ENCODE measurements around the gene ANKRD12.
A peak's percentile ranks its signal among the peaks of the same experiment; 100 is the strongest.
"Not testable (repeated sequence)": the region's sequence is repeated elsewhere in the genome, so short reads cannot be mapped to it uniquely, and the experiment has no call there.

The ANKRD12 gene

GRCh38 chr18:9136315-9137155 lies at the start of gene ANKRD12:
Gene ANKRD12, plus strand, starts transcription at chr18:9136781. Its CDS starts 45,652 bp downstream, at chr18:9182433.
- Histone ChIP-seq H4K20me1 (ENCODE audit: insufficient read depth, low read length) (peaks cover 15% of the 10 kb centered on the region), H3K27ac (ENCODE audit: low read length) (peak within 1 kb of the TSS; percentile 96), H3K9ac (ENCODE audit: low read length) (peak within 1 kb of the TSS; percentile 99), H3K4me2 (ENCODE audit: low read length) (peak within 1 kb of the TSS; percentile 96), H3K9me3 (ENCODE audit: insufficient read depth, low read length) (no peaks in the 10 kb centered on the region), H3K27me3 (ENCODE audit: low read depth, low read length) (no peaks in the 10 kb centered on the region), H3K4me1 (ENCODE audit: low read length) (peaks cover 41% of the 10 kb centered on the region), H3K4me3 (ENCODE audit: low read length) (peak within 1 kb of the TSS; percentile 86), H3K36me3 (replicated peaks; ENCODE audit: low read depth, low read length) (peaks cover 35% of the 10 kb centered on the region), H3K79me2 (ENCODE audit: low read length) (peaks cover 90% of the 10 kb centered on the region), H2AFZ (ENCODE audit: low read depth, low read length) (no peak within 1 kb of the TSS)
- TF ChIP-seq CTCF (IDR thresholded peaks at IDR 0.05; ENCODE audit: low read depth, low read length) (no peak), EZH2phosphoT487 (IDR thresholded peaks at IDR 0.05; ENCODE audit: low read depth) (no peak)

DNA sequence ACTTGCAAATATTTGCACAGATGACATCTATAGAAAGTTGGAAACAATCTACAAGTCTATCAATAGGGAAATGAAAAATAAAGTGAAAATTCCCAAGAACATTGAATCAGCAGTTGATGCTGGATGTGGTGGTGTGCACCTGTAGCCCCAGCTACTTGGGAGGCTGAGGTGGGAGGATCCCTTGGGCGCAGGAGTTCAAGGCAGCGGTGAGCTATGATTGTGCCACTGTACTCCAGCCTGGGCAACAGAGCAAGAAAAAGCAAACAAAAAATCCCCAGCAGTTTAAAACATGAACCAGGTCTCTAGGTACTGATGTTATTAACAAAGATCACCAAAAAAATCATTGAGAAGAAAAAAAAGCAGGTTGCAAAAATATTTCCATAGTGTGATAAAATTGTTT lies 49.4 kb upstream of the ANKRD12 start:
- Histone ChIP-seq H2AFZ (ENCODE audit: low read depth, low read length) (no peak overlapping the region), H4K20me1 (ENCODE audit: insufficient read depth, low read length) (no peaks in the 10 kb centered on the region), H3K79me2 (ENCODE audit: low read length) (no peaks in the 10 kb centered on the region), H3K27ac (ENCODE audit: low read length) (no peak overlapping the region), H3K4me1 (ENCODE audit: low read length) (peaks cover 19% of the 10 kb centered on the region), H3K27me3 (ENCODE audit: low read depth, low read length) (no peaks in the 10 kb centered on the region), H3K4me3 (ENCODE audit: low read length) (no peak overlapping the region), H3K36me3 (replicated peaks; ENCODE audit: low read depth, low read length) (no peaks in the 10 kb centered on the region), H3K4me2 (ENCODE audit: low read length) (no peak overlapping the region), H3K9me3 (ENCODE audit: insufficient read depth, low read length) (peaks cover 4% of the 10 kb centered on the region; the same call in 1 of the 2 replicates), H3K9ac (ENCODE audit: low read length) (no peak overlapping the region)
- TF ChIP-seq CTCF (IDR thresholded peaks at IDR 0.05; ENCODE audit: low read depth, low read length) (no peak), EZH2phosphoT487 (IDR thresholded peaks at IDR 0.05; ENCODE audit: low read depth) (no peak)

- no peaks in the 10 kb centered on the region for H3K36me3 ChIP-seq (replicated peaks; ENCODE audit: low read depth, low read length)
- H3K79me2 ChIP-seq (ENCODE audit: low read length): no peaks in the 10 kb centered on the region
- no peaks in the 10 kb centered on the region for H4K20me1 ChIP-seq (ENCODE audit: insufficient read depth, low read length)
- H3K4me3 ChIP-seq (ENCODE audit: low read length): no peak overlapping the region
- H3K27me3 ChIP-seq (ENCODE audit: low read depth, low read length): no peaks in the 10 kb centered on the region
- no peak overlapping the region for H3K4me2 ChIP-seq (ENCODE audit: low read length)
- no peak overlapping the region for H3K27ac ChIP-seq (ENCODE audit: low read length)
- peaks cover 8% of the 10 kb centered on the region for H3K4me1 ChIP-seq (ENCODE audit: low read length)
- H3K9ac ChIP-seq (ENCODE audit: low read length): no peak overlapping the region
- TF ChIP-seq EZH2phosphoT487 (IDR thresholded peaks at IDR 0.05; ENCODE audit: low read depth): no peak
- no peak overlapping the region for H2AFZ ChIP-seq (ENCODE audit: low read depth, low read length)
- H3K9me3 ChIP-seq (ENCODE audit: insufficient read depth, low read length): peaks cover 4% of the 10 kb centered on the region; the same call in 1 of the 2 replicates
Observed at GRCh38 chr18:9088252-9088651, 48.3 kb upstream of the ANKRD12 start.

- not testable (repeated sequence) for H3K9ac ChIP-seq (ENCODE audit: low read length); H3K36me3 ChIP-seq (replicated peaks; ENCODE audit: low read depth, low read length); H3K27ac ChIP-seq (ENCODE audit: low read length); H2AFZ ChIP-seq (ENCODE audit: low read depth, low read length); H3K9me3 ChIP-seq (ENCODE audit: insufficient read depth, low read length); H3K27me3 ChIP-seq (ENCODE audit: low read depth, low read length); H3K4me3 ChIP-seq (ENCODE audit: low read length); H3K79me2 ChIP-seq (ENCODE audit: low read length); H3K4me2 ChIP-seq (ENCODE audit: low read length); H4K20me1 ChIP-seq (ENCODE audit: insufficient read depth, low read length); H3K4me1 ChIP-seq (ENCODE audit: low read length)
Observed at GRCh38 chr18:9088727-9089126, 47.9 kb upstream of the ANKRD12 start.

GRCh38 chr18:9090578-9090977 lies 46.0 kb upstream of the ANKRD12 start:
- H4K20me1 ChIP-seq (ENCODE audit: insufficient read depth, low read length): no peaks in the 10 kb centered on the region
- no peak overlapping the region for H3K4me3 ChIP-seq (ENCODE audit: low read length)
- H2AFZ ChIP-seq (ENCODE audit: low read depth, low read length): 0 out of 2 replicates have a peak overlapping the region, but pooled peaks have one; percentile 24
- H3K79me2 ChIP-seq (ENCODE audit: low read length): no peaks in the 10 kb centered on the region
- H3K9ac ChIP-seq (ENCODE audit: low read length): no peak overlapping the region
- peaks cover 15% of the 10 kb centered on the region for H3K4me1 ChIP-seq (ENCODE audit: low read length)
- no peaks in the 10 kb centered on the region for H3K27me3 ChIP-seq (ENCODE audit: low read depth, low read length)
- H3K36me3 ChIP-seq (replicated peaks; ENCODE audit: low read depth, low read length): no peaks in the 10 kb centered on the region
- peaks cover 4% of the 10 kb centered on the region; the same call in 1 of the 2 replicates for H3K9me3 ChIP-seq (ENCODE audit: insufficient read depth, low read length)
- no peak overlapping the region for H3K27ac ChIP-seq (ENCODE audit: low read length)
- no peak for TF ChIP-seq EZH2phosphoT487 (IDR thresholded peaks at IDR 0.05; ENCODE audit: low read depth)
- TF ChIP-seq CTCF (IDR thresholded peaks at IDR 0.05; ENCODE audit: low read depth, low read length): no peak
- H3K4me2 ChIP-seq (ENCODE audit: low read length): no peak overlapping the region
